CD4-positive, alpha-beta T cell (primary cell): ENCODE measurements around the gene LRRC37A. TPM values are rescaled to one million over a fixed set of nuclear protein-coding genes. Genes with fewer than 3 reads are reported as not detected.
A peak's percentile ranks its signal among the peaks of the same experiment; 100 is the strongest.
"Not testable (repeated sequence)": the region's sequence is repeated elsewhere in the genome, so short reads cannot be mapped to it uniquely, and the experiment has no call there.

Experiments used
- ATAC-seq: fragments of 200-7000 bp; cut with Tn5 transposase; one replicate; pipeline ENCODE4 v1.10.0; 2022; ENCODE audit warnings: mild to moderate bottlenecking; ENCODE audit not compliant: poor library complexity
- CTCF ChIA-PET: fragments of 350-600 bp; sonication (Branson Sonifier 250); formaldehyde crosslinking; loops from one replicate; lab custom pipeline; 2021; ENCODE audit warnings: antibody characterized with exemption, inconsistent platforms; lab: Charles Lee
- POLR2A ChIA-PET: fragments of 350-600 bp; sonication (Branson Sonifier 250); formaldehyde crosslinking; loops from one replicate; lab custom pipeline; 2021; ENCODE audit warnings: antibody characterized with exemption, inconsistent platforms; lab: Charles Lee
- DNase-seq, 14 experiments: peaks; one replicate each; pipeline ENCODE4 v3.0.0-alpha.2; 2013 to 2020; ENCODE audit warnings: mixed read lengths in 2 of 14
- H3K27ac ChIP-seq, 2 donors: one replicate each; pipeline versions ENCODE4 v1.5.1 to v1.7.0; 2013; ENCODE audit warnings: low read length in 2 of 2, low read depth in 1 of 2, mild to moderate bottlenecking in 1 of 2
- H3K27me3 ChIP-seq, 2 experiments: 1 replicate in 1 of 2; 2 replicates in 1 of 2; pipeline versions ENCODE4 v1.6.1 to v1.7.0; 2013; ENCODE audit warnings: low read length in 2 of 2, control low read depth in 1 of 2, mild to moderate bottlenecking in 1 of 2, moderate library complexity in 1 of 2; ENCODE audit not compliant: insufficient read depth in 2 of 2, control insufficient read depth in 1 of 2
- H3K36me3 ChIP-seq: one replicate; pipeline ENCODE4 v1.6.1; 2013; ENCODE audit warnings: low read length, control low read depth; ENCODE audit not compliant: insufficient read depth
- H3K4me1 ChIP-seq: one replicate; pipeline ENCODE4 v1.6.1; 2013; ENCODE audit warnings: low read length, control low read depth; ENCODE audit not compliant: insufficient read depth
- H3K4me3 ChIP-seq: one replicate; pipeline ENCODE4 v1.5.1; 2013; ENCODE audit warnings: mild to moderate bottlenecking, low read length, moderate library complexity
- H3K9me3 ChIP-seq, 2 experiments: 1 replicate in 1 of 2; 2 replicates in 1 of 2; pipeline versions ENCODE4 v1.6.1 to v1.7.0; 2013; ENCODE audit warnings: low read length in 2 of 2, mild to moderate bottlenecking in 2 of 2, control low read depth in 1 of 2, moderate library complexity in 1 of 2; ENCODE audit not compliant: control insufficient read depth in 1 of 2, insufficient read depth in 1 of 2
- H3K27ac Mint-ChIP-seq: one replicate; pipeline ENCODE4 v1.8.0; 2020; ENCODE audit warnings: mixed read lengths
- H3K27me3 Mint-ChIP-seq: one replicate; pipeline ENCODE4 v1.8.0; 2021; ENCODE audit warnings: mixed read lengths
- H3K36me3 Mint-ChIP-seq: one replicate; pipeline ENCODE4 v1.8.0; 2021; ENCODE audit warnings: low read depth, mixed read lengths
- H3K4me1 Mint-ChIP-seq: one replicate; pipeline ENCODE4 v1.8.0; 2021; ENCODE audit warnings: low read depth, mixed read lengths
- H3K4me3 Mint-ChIP-seq: one replicate; pipeline ENCODE4 v1.8.0; 2020; ENCODE audit warnings: mild to moderate bottlenecking, mixed read lengths
- H3K9me3 Mint-ChIP-seq: one replicate; pipeline ENCODE4 v1.8.0; 2020; ENCODE audit warnings: mixed read lengths
- intact Hi-C, 2 experiments: fragments of 100-400 bp; cut with DNase I in 1 of 2; cut with micrococcal nuclease in 1 of 2; formaldehyde crosslinking; loops; one replicate each; pipeline versions ENCODE4 v1.15.1 to v1.9.0; 2023 to 2025; cut with DNase I, micrococcal nuclease
- polyA plus RNA-seq, 2 donors: library from polyadenylated mRNA; unstranded; fragments of 120-200 nt; gene quantifications; one replicate each; pipeline ENCODE4 v1.2.1, GENCODE V29; 2013
- total RNA-seq, 174 experiments: library from RNA in 2 of 174; stranded (reverse) in 2 of 174; gene quantifications; one replicate each; pipeline ENCODE4 v1.2.3 and lab custom pipeline; 2021 to 2026
- TF ChIP-seq, protein P1 (sequence below): fragments of 200-600 bp; IDR thresholded peaks from one replicate; pipeline ENCODE4 v1.8.0; 2022; ENCODE audit warnings: antibody characterized with exemption, mild to moderate bottlenecking

LRRC37A gene
- total RNA-seq: 1 to 10 TPM; 2.9 to 3.6 TPM
- polyA plus RNA-seq (2013, experiment 1 of 2): 4.4 TPM
- 3.9 TPM for polyA plus RNA-seq (2013, experiment 2 of 2)
- total RNA-seq (lab: John Stamatoyannopoulos, UW): 0.11 to 5.3 (median 2.2) reads per million in 172 experiments

DNA sequence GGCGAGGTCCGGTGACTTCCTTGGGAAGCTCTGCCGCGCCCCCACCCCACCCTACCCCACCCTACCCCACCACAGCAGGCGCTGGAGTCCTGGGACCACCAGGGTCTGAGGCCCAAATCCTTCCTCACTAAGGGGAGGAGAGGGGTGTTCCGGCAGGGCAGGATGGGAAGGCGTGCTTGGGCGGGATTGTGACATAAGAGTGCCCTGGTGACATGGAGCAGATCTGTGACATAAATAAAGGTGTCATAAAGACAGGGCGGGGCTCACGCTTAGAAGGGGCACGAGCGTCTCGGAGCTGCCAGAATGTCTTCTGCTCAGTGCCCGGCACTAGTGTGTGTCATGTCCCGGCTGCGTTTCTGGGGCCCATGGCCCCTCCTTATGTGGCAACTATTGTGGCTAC, at the start of gene LRRC37A:
Gene LRRC37A (plus strand): TSS at position 301 of the 400 bp plus-strand sequence. CDS start 3 bp downstream, at position 304.
- ATAC-seq, POLR2A ChIA-PET: not testable (repeated sequence)

DNA sequence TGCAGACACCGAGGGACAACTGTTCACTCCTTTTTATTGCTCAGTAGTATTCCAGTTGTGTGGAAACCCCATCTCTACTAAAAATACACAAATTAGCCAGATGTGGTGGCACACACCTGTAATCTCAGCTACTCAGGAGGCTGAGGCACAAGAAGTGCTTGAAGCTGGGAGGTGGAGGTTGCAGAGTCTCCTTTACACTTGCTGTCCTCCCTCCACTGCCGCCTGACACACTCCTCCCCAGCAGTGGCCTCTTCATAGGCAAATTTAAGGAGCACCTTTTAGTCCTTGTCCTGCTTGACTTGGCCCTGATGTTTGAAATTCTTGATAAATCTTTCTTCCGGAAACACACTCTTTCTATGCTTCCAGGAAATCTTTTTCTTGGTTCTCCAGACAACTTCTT, 45.8 kb upstream of the LRRC37A start:
- H3K9me3 ChIP-seq, POLR2A ChIA-PET, DNase-seq, H3K27ac Mint-ChIP-seq, CTCF ChIA-PET, intact Hi-C loops, H3K9me3 Mint-ChIP-seq, H3K36me3 Mint-ChIP-seq, H3K27me3 Mint-ChIP-seq, H3K4me3 ChIP-seq, H3K4me1 ChIP-seq, H3K27me3 ChIP-seq, H3K4me1 Mint-ChIP-seq, ATAC-seq, H3K36me3 ChIP-seq, H3K4me3 Mint-ChIP-seq, H3K27ac ChIP-seq: not testable (repeated sequence)

More for the DNA sequence above, at the start of gene LRRC37A:
- H3K9me3 ChIP-seq, H3K4me3 Mint-ChIP-seq, H3K27me3 ChIP-seq, H3K4me1 ChIP-seq, H3K27me3 Mint-ChIP-seq, CTCF ChIA-PET, H3K27ac ChIP-seq, H3K27ac Mint-ChIP-seq, H3K4me3 ChIP-seq, intact Hi-C loops, DNase-seq, H3K36me3 ChIP-seq, H3K4me1 Mint-ChIP-seq, H3K36me3 Mint-ChIP-seq, H3K9me3 Mint-ChIP-seq: not testable (repeated sequence)

DNA sequence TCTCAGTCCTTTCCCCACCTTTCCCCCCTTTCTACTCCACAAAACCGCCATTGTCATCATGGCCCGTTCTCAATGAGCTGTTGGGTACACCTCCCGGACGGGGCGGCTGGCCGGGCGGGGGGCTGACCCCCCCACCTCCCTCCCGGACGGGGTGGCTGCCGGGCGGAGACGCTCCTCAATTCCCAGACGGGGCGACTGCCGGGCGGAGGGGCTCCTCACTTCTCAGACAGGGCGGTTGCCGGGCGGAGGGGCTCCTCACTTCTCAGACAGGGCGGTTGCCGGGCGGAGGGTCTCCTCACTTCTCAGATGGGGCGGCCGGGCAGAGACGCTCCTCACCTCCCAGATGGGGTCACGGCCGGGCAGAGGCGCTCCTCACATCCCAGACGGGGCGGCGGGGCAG, 42.1 kb upstream of the LRRC37A start:
- H3K9me3 Mint-ChIP-seq, CTCF ChIA-PET, ATAC-seq, H3K4me1 Mint-ChIP-seq, DNase-seq, H3K27me3 ChIP-seq, H3K4me1 ChIP-seq, POLR2A ChIA-PET, H3K36me3 Mint-ChIP-seq, H3K4me3 Mint-ChIP-seq, H3K36me3 ChIP-seq, H3K27ac ChIP-seq, intact Hi-C loops, H3K27ac Mint-ChIP-seq, H3K27me3 Mint-ChIP-seq, H3K4me3 ChIP-seq, H3K9me3 ChIP-seq: not testable (repeated sequence)

DNA sequence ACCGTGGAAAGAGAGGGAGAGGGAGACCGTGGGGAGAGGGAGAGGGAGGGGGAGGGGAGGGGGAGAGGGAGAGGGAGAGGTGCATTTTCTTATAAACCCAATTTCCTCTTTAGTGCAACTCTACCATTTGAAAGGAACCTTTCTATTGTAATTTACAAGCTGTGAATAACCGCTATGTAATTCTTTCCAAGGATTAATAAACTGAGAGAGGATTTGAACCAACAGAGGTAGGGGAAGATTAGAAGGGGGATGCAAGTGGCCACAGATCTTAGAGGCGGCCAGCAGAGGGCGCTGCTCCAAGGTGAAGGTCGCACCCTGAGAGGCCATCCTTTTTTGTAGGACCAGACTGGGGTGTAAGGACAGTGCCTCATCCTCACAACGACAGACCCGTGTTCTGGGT, 41.2 kb upstream of the LRRC37A start:
- ATAC-seq: peak; percentile 98
- H3K27ac Mint-ChIP-seq, H3K27me3 ChIP-seq, CTCF ChIA-PET, H3K27me3 Mint-ChIP-seq, H3K4me3 Mint-ChIP-seq, H3K4me3 ChIP-seq, H3K9me3 Mint-ChIP-seq, intact Hi-C loops, H3K27ac ChIP-seq, H3K36me3 Mint-ChIP-seq, POLR2A ChIA-PET, H3K9me3 ChIP-seq, H3K36me3 ChIP-seq, H3K4me1 Mint-ChIP-seq, H3K4me1 ChIP-seq: not testable (repeated sequence)
- DNase-seq: peak; percentile 68 to 87 (median 76)
- TF ChIP-seq, protein P1, sequence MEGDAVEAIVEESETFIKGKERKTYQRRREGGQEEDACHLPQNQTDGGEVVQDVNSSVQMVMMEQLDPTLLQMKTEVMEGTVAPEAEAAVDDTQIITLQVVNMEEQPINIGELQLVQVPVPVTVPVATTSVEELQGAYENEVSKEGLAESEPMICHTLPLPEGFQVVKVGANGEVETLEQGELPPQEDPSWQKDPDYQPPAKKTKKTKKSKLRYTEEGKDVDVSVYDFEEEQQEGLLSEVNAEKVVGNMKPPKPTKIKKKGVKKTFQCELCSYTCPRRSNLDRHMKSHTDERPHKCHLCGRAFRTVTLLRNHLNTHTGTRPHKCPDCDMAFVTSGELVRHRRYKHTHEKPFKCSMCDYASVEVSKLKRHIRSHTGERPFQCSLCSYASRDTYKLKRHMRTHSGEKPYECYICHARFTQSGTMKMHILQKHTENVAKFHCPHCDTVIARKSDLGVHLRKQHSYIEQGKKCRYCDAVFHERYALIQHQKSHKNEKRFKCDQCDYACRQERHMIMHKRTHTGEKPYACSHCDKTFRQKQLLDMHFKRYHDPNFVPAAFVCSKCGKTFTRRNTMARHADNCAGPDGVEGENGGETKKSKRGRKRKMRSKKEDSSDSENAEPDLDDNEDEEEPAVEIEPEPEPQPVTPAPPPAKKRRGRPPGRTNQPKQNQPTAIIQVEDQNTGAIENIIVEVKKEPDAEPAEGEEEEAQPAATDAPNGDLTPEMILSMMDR: peak; percentile 75

DNA sequence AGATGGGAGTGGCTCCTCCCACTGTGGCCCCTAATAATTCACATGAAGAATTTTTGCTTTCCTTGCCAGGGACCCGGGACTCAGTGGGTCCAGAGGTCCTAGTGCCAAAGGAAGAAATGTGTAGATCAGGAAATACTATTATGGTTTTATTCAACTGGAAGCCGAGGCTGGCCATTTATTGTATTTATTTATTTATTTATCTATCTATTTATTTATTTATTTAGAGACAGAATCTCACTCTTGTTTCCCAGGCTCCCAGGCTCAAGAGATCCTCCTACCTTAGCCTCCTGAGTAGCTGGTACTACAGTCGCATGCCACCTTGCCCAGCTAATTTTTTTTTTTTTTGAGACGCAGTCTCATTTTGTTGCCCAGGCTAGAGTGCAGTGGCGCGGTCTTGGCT, 40.7 kb upstream of the LRRC37A start:
- H3K27ac Mint-ChIP-seq, ATAC-seq, H3K36me3 Mint-ChIP-seq, H3K4me3 Mint-ChIP-seq, CTCF ChIA-PET, POLR2A ChIA-PET, intact Hi-C loops, H3K9me3 ChIP-seq, H3K27me3 ChIP-seq, H3K4me1 Mint-ChIP-seq, H3K4me3 ChIP-seq, H3K27ac ChIP-seq, H3K36me3 ChIP-seq, H3K9me3 Mint-ChIP-seq, H3K27me3 Mint-ChIP-seq, H3K4me1 ChIP-seq, DNase-seq: not testable (repeated sequence)

DNA sequence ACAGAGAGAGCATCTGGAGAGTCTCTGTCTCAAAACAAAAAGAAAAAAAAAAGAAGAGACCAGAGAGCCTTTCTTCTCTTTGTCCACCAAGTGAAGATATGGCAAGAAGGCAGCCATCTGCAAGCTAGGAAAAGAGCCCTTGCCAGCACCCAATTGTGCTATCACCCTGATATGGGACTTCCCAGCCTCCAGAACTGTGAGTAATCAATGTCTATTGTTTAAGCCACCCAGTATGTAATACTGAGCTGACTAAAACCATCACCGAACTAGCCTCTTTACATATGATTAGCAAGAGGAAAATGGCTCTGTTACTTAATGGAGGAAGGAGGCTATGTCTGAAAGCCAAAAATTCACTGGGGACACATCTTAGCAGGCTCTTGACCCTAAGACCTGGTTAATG, 38.6 kb upstream of the LRRC37A start:
- H3K4me1 Mint-ChIP-seq, H3K4me1 ChIP-seq, H3K9me3 Mint-ChIP-seq, CTCF ChIA-PET, H3K27ac ChIP-seq, intact Hi-C loops, H3K36me3 ChIP-seq, DNase-seq, ATAC-seq, H3K4me3 Mint-ChIP-seq, H3K27me3 ChIP-seq, POLR2A ChIA-PET, H3K9me3 ChIP-seq, H3K27ac Mint-ChIP-seq, H3K36me3 Mint-ChIP-seq, H3K4me3 ChIP-seq, H3K27me3 Mint-ChIP-seq: not testable (repeated sequence)
